Stimulated activated CD8-positive, alpha-beta memory T cell treated with anti-CD3 and anti-CD28 coated beads, Interleukin-4, amount 100 ng/mL, for 24 hours (primary cell): ENCODE results near the gene LIME1.
"Not testable (repeated sequence)": the region's sequence is repeated elsewhere in the genome, so short reads cannot be mapped to it uniquely, and the experiment has no call there.

Experiments used
- DNase-seq: peaks from one replicate; pipeline ENCODE4 v3.0.0-alpha.2; 2020; ENCODE audit warnings: low read depth

The LIME1 gene

GRCh38 chr20:63707558-63708300 lies 28.7 kb upstream of the LIME1 start, which contains the start of the genes ARFRP1 and ZGPAT:
Gene ARFRP1 (minus strand): TSS chr20:63707976. CDS start chr20:63707091, 885 bp downstream.
Gene ZGPAT (plus strand): TSS chr20:63708039. CDS start chr20:63708581, 542 bp downstream.
- peak; percentile 84 for DNase-seq

GRCh38 chr20:63708301-63709148 lies 27.9 kb upstream of the LIME1 start:
- no peak for DNase-seq

GRCh38 chr20:63709149-63709527 lies 27.3 kb upstream of the LIME1 start:
- DNase-seq: no peak

- no peak for DNase-seq
These were observed 25.3 kb upstream of the LIME1 start for GRCh38 chr20:63711085-63711645.

GRCh38 chr20:63712191-63712590 lies 24.3 kb upstream of the LIME1 start:
- DNase-seq: no peak

- no peak for DNase-seq
These were observed 21.6 kb upstream of the LIME1 start for GRCh38 chr20:63714858-63715257.

- no peak for DNase-seq
These were observed 17.5 kb upstream of the LIME1 start for GRCh38 chr20:63718996-63719395.

- DNase-seq: not testable (repeated sequence)
These were observed 13.4 kb upstream of the LIME1 start for GRCh38 chr20:63722967-63723622.

- DNase-seq: not testable (repeated sequence)
These were observed 6.2 kb upstream of the LIME1 start for GRCh38 chr20:63730189-63730733.

- no peak for DNase-seq
These were observed 5.1 kb upstream of the LIME1 start for GRCh38 chr20:63731410-63731809.

- DNase-seq: no peak
These were observed 4.1 kb upstream of the LIME1 start for GRCh38 chr20:63732118-63733095.

GRCh38 chr20:63733117-63733516 lies 3.3 kb upstream of the LIME1 start:
- no peak for DNase-seq

GRCh38 chr20:63733579-63734081 lies 2.8 kb upstream of the LIME1 start:
- DNase-seq: no peak

GRCh38 chr20:63734111-63734945 lies 2.1 kb upstream of the LIME1 start:
- DNase-seq: no peak

- no peak for DNase-seq
These were observed 1.3 kb upstream of the LIME1 start for GRCh38 chr20:63734946-63735858.

GRCh38 chr20:63736893-63737694 lies 630 bp downstream of the LIME1 start:
- no peak for DNase-seq

- DNase-seq: no peak
These were observed 1.2 kb downstream of the LIME1 start for GRCh38 chr20:63737695-63737944.
